GM13976 (cell line): ENCODE results near the gene DPYSL4.

Experiments used
- DNase-seq: peaks from one replicate; pipeline ENCODE4 v3.0.0; 2012; ENCODE audit warnings: low spot score
- in situ Hi-C: fragments of 300-500 bp; cut with MboI; formaldehyde crosslinking; loops from one replicate; pipeline ENCODE4 v1.12.0; 2022; ENCODE audit warnings: low sequenced_read_pairs, mixed read lengths, inconsistent platforms; ENCODE audit not compliant: unreplicated experiment
- TF ChIP-seq, protein P1 (sequence below): IDR thresholded peaks from 2 replicates; pipeline ENCODE4 v1.5.1; 2012; ENCODE audit warnings: borderline replicate concordance, mild to moderate bottlenecking; ENCODE audit not compliant: insufficient read depth; ENCODE audit errors: extremely low read depth, missing control alignments, control extremely low read depth

Gene DPYSL4

DNA sequence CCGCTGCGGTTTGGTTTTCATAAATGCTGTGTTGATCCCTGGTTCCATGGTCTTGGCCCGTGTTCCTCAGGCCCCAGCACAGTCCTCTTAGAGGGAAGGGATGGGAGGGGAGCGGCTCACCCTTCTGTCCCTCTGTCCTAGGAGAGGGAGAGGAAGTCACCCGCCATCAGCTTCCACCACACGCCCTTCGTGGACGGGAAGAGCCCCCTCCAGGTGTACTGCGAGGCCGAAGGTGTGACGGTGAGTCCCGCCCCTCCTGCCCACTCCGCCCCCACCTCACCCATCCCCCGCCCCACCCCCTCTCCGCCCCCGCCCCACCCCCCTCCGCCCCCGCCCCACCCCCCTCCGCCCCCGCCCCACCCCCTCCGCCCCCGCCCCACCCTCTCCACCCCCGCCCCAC is 37.5 kb upstream of the DPYSL4 start:
- no peak for DNase-seq
- TF ChIP-seq, protein P1, sequence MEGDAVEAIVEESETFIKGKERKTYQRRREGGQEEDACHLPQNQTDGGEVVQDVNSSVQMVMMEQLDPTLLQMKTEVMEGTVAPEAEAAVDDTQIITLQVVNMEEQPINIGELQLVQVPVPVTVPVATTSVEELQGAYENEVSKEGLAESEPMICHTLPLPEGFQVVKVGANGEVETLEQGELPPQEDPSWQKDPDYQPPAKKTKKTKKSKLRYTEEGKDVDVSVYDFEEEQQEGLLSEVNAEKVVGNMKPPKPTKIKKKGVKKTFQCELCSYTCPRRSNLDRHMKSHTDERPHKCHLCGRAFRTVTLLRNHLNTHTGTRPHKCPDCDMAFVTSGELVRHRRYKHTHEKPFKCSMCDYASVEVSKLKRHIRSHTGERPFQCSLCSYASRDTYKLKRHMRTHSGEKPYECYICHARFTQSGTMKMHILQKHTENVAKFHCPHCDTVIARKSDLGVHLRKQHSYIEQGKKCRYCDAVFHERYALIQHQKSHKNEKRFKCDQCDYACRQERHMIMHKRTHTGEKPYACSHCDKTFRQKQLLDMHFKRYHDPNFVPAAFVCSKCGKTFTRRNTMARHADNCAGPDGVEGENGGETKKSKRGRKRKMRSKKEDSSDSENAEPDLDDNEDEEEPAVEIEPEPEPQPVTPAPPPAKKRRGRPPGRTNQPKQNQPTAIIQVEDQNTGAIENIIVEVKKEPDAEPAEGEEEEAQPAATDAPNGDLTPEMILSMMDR, result no peak
- in situ Hi-C loops, result loop anchor here (25.0 kb wide), 1 partner anchor 262 kb away; no protein-coding TSS in a partner anchor

DNA sequence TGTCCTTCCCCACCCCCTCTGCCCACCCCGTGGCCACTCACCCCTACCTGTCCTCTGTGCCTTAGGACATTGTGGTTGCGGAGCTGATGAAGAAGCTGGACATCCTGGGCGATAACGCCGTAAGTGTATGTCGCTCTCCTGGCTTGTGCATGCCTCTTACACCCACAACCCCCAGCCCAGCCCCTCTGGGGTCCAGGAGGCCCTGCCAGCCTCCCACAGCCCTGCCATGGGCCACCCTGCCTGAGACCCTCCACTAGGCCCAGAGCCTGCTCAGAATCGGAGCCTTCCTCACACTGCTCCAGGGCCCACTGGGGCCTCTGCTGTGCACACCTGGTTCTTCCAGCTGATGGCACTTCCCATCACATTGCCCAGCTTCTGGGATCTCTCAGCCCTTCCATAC is 36.8 kb upstream of the DPYSL4 start:
- TF ChIP-seq, protein P1, result no peak
- DNase-seq, result no peak
- in situ Hi-C loops, result loop anchor here (25.0 kb wide), 1 partner anchor 263 kb away; no protein-coding TSS in a partner anchor

DNA sequence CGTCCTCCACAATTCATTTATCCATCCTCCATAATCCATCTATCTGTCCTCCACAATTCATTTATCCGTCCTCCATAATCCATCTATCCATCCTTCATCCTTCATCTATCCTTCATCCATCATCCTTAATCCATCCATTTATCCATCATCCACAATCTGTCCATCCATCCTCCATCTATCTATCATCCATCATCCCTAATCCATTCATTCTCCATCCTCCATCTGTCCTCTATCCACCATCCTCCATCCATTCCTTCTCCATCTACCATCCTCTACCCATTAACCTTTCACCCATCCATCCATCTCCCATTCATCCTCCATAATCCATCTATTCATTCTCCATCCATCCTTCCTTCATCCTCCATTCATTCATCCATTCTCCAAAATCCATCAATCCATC is 36.0 kb upstream of the DPYSL4 start:
- in situ Hi-C loops, result no loop called here
- DNase-seq, result no peak
- TF ChIP-seq, protein P1, result no peak

DNA sequence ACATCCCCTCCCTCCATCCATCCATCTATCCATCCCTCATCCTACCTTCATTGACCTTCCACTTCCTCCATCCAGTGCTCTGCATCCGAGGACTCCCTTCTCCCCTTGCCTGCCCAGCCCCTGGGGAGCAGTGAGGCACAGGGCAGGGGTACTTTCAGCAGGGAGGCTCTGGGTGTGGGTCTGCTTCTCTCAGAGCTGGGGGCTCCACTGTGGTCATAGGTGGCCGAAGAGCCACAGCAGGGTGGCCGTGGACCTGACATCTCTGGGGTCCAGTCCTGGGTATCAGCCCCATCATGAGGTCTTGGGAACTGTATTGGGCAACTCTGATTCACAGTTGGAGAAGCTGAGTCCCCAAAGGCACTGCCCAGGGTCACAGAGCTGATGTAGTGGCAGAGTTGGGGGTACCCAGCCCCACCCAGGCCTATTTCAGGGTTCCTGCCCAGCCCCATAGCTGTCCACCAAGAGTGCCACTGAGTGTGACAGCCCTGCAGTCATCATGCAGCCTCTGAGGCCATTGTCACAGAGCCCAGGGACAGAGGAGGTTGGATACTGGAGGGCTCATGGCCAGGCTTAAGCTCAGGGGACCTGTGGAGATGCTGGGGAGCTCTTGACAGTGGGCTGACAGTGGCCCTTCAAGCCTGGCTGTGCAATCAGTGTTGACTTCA is 35.3 kb upstream of the DPYSL4 start:
- in situ Hi-C loops, result no loop called here
- TF ChIP-seq, protein P1, result no peak
- DNase-seq, result no peak

DNA sequence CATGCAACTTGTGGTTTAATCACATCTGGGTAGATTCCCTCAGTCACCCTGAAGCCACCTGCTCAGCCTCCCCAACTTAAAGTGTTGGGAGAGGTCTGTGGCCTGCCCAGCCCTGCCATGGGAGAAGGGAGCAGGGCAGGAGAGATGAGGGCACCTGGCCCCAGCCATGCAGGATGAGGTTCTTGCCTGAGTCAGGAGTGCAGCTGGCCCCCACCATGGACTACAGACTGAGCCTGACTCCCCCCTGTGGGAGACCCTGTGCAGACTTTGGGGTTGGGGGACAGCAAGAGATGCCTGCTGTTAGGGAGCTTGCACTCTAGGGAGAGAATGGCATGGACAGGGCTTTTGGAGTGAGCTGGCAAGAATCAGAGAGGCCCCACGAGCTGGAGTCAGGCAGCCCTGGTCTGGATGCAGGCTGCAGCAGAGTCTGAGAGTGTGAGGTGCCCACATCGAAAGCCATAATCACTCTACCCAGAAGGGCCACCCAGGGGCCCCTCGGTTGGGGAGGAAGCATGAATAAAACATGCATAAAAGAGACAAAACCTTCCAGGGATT is 34.7 kb upstream of the DPYSL4 start:
- TF ChIP-seq, protein P1, result no peak
- in situ Hi-C loops, result no loop called here
- no peak for DNase-seq

DNA sequence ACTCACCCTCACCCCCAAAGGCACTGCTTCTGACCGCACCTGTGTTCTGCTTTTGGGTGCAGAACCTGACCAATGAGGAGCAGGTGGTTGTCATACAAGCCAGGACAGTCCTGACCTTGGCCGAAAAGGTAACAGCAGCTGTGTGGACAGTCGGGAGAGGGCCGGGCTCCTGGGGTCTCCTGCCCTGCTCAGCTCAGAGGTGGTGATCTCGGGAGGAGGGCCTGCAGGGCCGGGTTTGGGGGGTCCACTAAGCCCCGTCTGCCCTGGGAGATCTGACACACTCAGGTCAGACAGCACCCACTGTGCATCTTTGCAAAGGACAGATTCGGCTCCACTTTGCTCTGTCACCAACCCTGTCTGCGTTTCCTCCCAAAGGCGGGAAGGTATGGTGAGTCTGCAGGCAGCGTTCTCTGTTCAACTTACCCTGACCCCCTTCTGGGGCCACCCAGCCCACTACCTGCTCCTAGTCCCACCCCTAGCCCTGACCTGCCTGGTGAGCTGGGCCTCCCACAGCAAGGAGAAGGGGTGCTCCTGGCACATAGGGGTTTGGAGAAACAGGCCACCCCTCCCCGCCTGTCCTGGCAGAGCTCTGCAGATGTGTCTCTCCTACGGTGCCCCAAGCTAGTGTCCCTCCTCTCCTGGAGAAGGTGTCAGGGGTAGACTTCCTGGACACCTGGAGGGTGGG is 33.7 kb upstream of the DPYSL4 start:
- TF ChIP-seq, protein P1, result no peak
- in situ Hi-C loops, result no loop called here
- DNase-seq, result no peak
